GM23338 (cell line): ENCODE measurements around the gene MINDY4. TPM values are rescaled to one million over a fixed set of nuclear protein-coding genes. Genes with fewer than 3 reads are reported as not detected.

ENCODE experiments used
- ATAC-seq: fragments of 200-7000 bp; cut with Tn5 transposase; 3 replicates; pipeline ENCODE4 v1.9.1; 2020
- DNase-seq: peaks from one replicate; pipeline ENCODE4 v3.0.0-alpha.2; 2015; ENCODE audit warnings: low spot score
- H2AFZ ChIP-seq: fragments of 200-600 bp; sonication (generic); 2 replicates; pipeline ENCODE4 v1.8.0; 2016; ENCODE audit warnings: antibody characterized with exemption, mild to moderate bottlenecking, moderate library complexity
- H3F3A ChIP-seq: fragments of 200-600 bp; sonication (generic); replicated peaks from 2 replicates; pipeline ENCODE4 v1.8.0; 2017; ENCODE audit warnings: antibody characterized with exemption, mixed run types, low read depth
- H3K27ac ChIP-seq: fragments of 200-600 bp; sonication (generic); 2 replicates; pipeline ENCODE4 v1.6.1; 2016; ENCODE audit warnings: low read depth
- H3K27me3 ChIP-seq: fragments of 200-600 bp; sonication (generic); 2 replicates; pipeline ENCODE4 v1.8.0; 2016; ENCODE audit warnings: mild to moderate bottlenecking, mixed run types, moderate library complexity; ENCODE audit not compliant: insufficient read depth
- H3K36me3 ChIP-seq: fragments of 200-600 bp; sonication (generic); 2 replicates; pipeline ENCODE4 v1.8.0; 2016; ENCODE audit warnings: mild to moderate bottlenecking; ENCODE audit not compliant: insufficient read depth
- H3K4me1 ChIP-seq: fragments of 200-600 bp; sonication (generic); 2 replicates; pipeline ENCODE4 v1.8.0; 2016; ENCODE audit warnings: mild to moderate bottlenecking, moderate library complexity; ENCODE audit not compliant: insufficient read depth
- H3K4me2 ChIP-seq: fragments of 200-600 bp; sonication (generic); 2 replicates; pipeline ENCODE4 v1.7.1; 2017; ENCODE audit warnings: mixed run types
- H3K4me3 ChIP-seq: fragments of 200-600 bp; sonication (generic); 2 replicates; pipeline ENCODE4 v1.6.1; 2016; ENCODE audit warnings: mixed run types
- H3K79me2 ChIP-seq: fragments of 200-600 bp; sonication (generic); replicated peaks from 2 replicates; pipeline ENCODE4 v1.8.0; 2017; ENCODE audit warnings: mild to moderate bottlenecking; ENCODE audit not compliant: insufficient read depth
- H3K9me2 ChIP-seq: fragments of 200-600 bp; sonication (generic); 2 replicates; pipeline ENCODE4 v1.8.0; 2017; ENCODE audit not compliant: insufficient read depth
- H4K20me1 ChIP-seq: fragments of 200-600 bp; sonication (generic); replicated peaks from 2 replicates; pipeline ENCODE4 v1.8.0; 2017; ENCODE audit warnings: mild to moderate bottlenecking; ENCODE audit not compliant: insufficient read depth
- H3K27ac Mint-ChIP-seq: 2 replicates; pipeline ENCODE4 v1.8.0; 2020; ENCODE audit warnings: inconsistent platforms, mild to moderate bottlenecking, moderate library complexity, mixed read lengths
- H3K27me3 Mint-ChIP-seq: 3 replicates; pipeline ENCODE4 v1.8.0; 2022; ENCODE audit warnings: low read depth, mild to moderate bottlenecking, moderate library complexity, mixed read lengths, inconsistent platforms; ENCODE audit not compliant: insufficient read depth, poor library complexity
- H3K36me3 Mint-ChIP-seq: 3 replicates; pipeline ENCODE4 v1.8.0; 2021; ENCODE audit warnings: low read depth, mild to moderate bottlenecking, inconsistent platforms, moderate library complexity, mixed read lengths
- H3K4me1 Mint-ChIP-seq: 3 replicates; pipeline ENCODE4 v1.8.0; 2020; ENCODE audit warnings: mild to moderate bottlenecking, inconsistent platforms, mixed read lengths
- H3K4me3 Mint-ChIP-seq: 3 replicates; pipeline ENCODE4 v1.8.0; 2021; ENCODE audit warnings: moderate library complexity, mild to moderate bottlenecking, inconsistent platforms, mixed read lengths
- H3K9me3 Mint-ChIP-seq: 3 replicates; pipeline ENCODE4 v1.8.0; 2020; ENCODE audit warnings: moderate library complexity, mild to moderate bottlenecking, inconsistent platforms, mixed read lengths
- CTCF ChIP-seq, 2 experiments: fragments of 200-600 bp in 1 of 2; sonication (generic) in 1 of 2; conservative IDR thresholded peaks; 2 replicates each; pipeline versions ENCODE4 v1.5.1 to v1.6.1; 2016 to 2017; ENCODE audit warnings: antibody characterized with exemption in 2 of 2, low read depth in 2 of 2, mild to moderate bottlenecking in 2 of 2, moderate library complexity in 1 of 2
- EZH2 ChIP-seq: fragments of 200-600 bp; sonication (generic); IDR thresholded peaks from one replicate; pipeline ENCODE4 v1.8.0; 2017; ENCODE audit warnings: antibody characterized with exemption, mild to moderate bottlenecking, low read depth; ENCODE audit not compliant: unreplicated experiment
- EZH2phosphoT487 ChIP-seq: fragments of 200-600 bp; sonication (generic); IDR thresholded peaks from one replicate; pipeline ENCODE4 v1.8.1; 2018; ENCODE audit warnings: antibody characterized with exemption; ENCODE audit not compliant: unreplicated experiment
- JUNB ChIP-seq: IDR thresholded peaks from one replicate; pipeline ENCODE4 v1.6.1; 2016; ENCODE audit warnings: antibody characterized with exemption; ENCODE audit not compliant: unreplicated experiment
- ZNF114 ChIP-seq: fragments of 250-450 bp; sonication (Bioruptor Pico); IDR thresholded peaks from 2 replicates; pipeline ENCODE4 v1.5.0; 2020; ENCODE audit warnings: mild to moderate bottlenecking, moderate library complexity
- polyA plus RNA-seq: library from polyadenylated mRNA; unstranded; fragments of >200 nt; fragmentation: Nextera tagmentation; extraction: Ambion mirVana; gene quantifications from 2 replicates; pipeline ENCODE4 v1.2.1, GENCODE V29; 2016
- total RNA-seq: library from RNA; depleted of rRNA; stranded (reverse); fragments of >200 nt; shearing (Covaris generic); gene quantifications from 2 replicates; pipeline ENCODE4 v1.2.3, GENCODE V29; 2014
- TF ChIP-seq, protein P1 (sequence below): IDR thresholded peaks from 2 replicates; pipeline ENCODE4 v1.6.1; 2016; ENCODE audit warnings: antibody characterized with exemption
- TF ChIP-seq, protein P2 (sequence below): IDR thresholded peaks from one replicate; pipeline ENCODE4 v1.6.1; 2018; ENCODE audit warnings: antibody characterized with exemption; ENCODE audit not compliant: unreplicated experiment

The MINDY4 gene
- total and polyA plus RNA-seq, 2 experiments from 2014 or later, result 1.7 to 4.4 TPM

- Histone ChIP-seq H3K4me3 (no peak overlapping the region), H3K36me3 (no peaks in the 10 kb centered on the region), H3K79me2 (no peaks in the 10 kb centered on the region), H3F3A (no peaks in the 10 kb centered on the region), H3K27me3 (no peaks in the 10 kb centered on the region), H3K27ac (no peak overlapping the region), H4K20me1 (no peaks in the 10 kb centered on the region), H3K9me2 (no peaks in the 10 kb centered on the region), H3K4me1 (no peaks in the 10 kb centered on the region), H2AFZ (no peak overlapping the region), H3K4me2 (no peak overlapping the region)
- no peak for ATAC-seq
- TF ChIP-seq ZNF114 (CRISPR knock-in tag), result no peak
- no peak for TF ChIP-seq EZH2
- no peak for TF ChIP-seq EZH2phosphoT487
- TF ChIP-seq, protein P1, sequence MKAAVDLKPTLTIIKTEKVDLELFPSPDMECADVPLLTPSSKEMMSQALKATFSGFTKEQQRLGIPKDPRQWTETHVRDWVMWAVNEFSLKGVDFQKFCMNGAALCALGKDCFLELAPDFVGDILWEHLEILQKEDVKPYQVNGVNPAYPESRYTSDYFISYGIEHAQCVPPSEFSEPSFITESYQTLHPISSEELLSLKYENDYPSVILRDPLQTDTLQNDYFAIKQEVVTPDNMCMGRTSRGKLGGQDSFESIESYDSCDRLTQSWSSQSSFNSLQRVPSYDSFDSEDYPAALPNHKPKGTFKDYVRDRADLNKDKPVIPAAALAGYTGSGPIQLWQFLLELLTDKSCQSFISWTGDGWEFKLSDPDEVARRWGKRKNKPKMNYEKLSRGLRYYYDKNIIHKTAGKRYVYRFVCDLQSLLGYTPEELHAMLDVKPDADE, result no peak
- no peak for TF ChIP-seq CTCF (conservative IDR thresholded peaks at IDR 0.05; ENCODE audit: low read depth in 2 of 2)
- no peak for TF ChIP-seq JUNB
- TF ChIP-seq, protein P2, sequence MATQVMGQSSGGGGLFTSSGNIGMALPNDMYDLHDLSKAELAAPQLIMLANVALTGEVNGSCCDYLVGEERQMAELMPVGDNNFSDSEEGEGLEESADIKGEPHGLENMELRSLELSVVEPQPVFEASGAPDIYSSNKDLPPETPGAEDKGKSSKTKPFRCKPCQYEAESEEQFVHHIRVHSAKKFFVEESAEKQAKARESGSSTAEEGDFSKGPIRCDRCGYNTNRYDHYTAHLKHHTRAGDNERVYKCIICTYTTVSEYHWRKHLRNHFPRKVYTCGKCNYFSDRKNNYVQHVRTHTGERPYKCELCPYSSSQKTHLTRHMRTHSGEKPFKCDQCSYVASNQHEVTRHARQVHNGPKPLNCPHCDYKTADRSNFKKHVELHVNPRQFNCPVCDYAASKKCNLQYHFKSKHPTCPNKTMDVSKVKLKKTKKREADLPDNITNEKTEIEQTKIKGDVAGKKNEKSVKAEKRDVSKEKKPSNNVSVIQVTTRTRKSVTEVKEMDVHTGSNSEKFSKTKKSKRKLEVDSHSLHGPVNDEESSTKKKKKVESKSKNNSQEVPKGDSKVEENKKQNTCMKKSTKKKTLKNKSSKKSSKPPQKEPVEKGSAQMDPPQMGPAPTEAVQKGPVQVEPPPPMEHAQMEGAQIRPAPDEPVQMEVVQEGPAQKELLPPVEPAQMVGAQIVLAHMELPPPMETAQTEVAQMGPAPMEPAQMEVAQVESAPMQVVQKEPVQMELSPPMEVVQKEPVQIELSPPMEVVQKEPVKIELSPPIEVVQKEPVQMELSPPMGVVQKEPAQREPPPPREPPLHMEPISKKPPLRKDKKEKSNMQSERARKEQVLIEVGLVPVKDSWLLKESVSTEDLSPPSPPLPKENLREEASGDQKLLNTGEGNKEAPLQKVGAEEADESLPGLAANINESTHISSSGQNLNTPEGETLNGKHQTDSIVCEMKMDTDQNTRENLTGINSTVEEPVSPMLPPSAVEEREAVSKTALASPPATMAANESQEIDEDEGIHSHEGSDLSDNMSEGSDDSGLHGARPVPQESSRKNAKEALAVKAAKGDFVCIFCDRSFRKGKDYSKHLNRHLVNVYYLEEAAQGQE, result no peak
- Mint-ChIP-seq H3K36me3 (no peaks in the 10 kb centered on the region), H3K9me3 (no peaks in the 10 kb centered on the region), H3K27me3 (peaks cover 12% of the 10 kb centered on the region), H3K4me1 (peaks cover 11% of the 10 kb centered on the region; the same call in 2 of the 3 replicates), H3K27ac (no peak overlapping the region), H3K4me3 (no peak overlapping the region)
- no peak for DNase-seq
These were observed 149.6 kb downstream of the MINDY4 start for GRCh38 chr7:30920584-30921539.
